Measurements from ENCODE around the gene COX8A. TPM values are rescaled to one million over a fixed set of nuclear protein-coding genes. Genes with fewer than 3 reads are reported as not detected.

The COX8A gene
- total and polyA plus RNA-seq, 2 of the 13 experiments (the other 11 are each of a cell fraction or from before 2014, with no cell fraction given) = 202 to 406 TPM

DNA sequence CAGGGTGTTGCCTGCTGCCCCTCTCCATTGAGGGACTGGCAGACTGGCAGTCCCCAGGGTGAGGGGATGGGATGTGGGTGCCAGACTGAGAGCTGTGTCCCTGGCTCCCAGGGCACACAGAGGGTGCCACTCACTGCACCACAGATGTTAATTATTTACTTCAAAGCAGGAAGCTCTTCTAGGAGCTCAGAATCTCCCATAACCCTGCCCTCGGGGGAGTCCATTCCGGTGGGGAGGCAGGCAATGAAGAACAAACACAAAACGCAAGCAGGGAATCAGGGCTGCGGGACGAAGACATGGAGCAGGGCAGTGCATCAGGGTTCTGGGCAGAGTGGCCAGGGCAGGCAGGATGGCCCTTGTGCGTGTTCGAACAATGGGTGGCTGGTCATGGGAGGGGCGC is 37.0 kb downstream of the COX8A start:
- no peak for FAIRE-seq
- ChIA-PET CTCF (ENCODE audit: low intra/inter-chr PET ratio, low total read pairs) (no interaction called here), POLR2A (no interaction called here)

More for the DNA sequence above, 37.0 kb downstream of the COX8A start:
- Histone ChIP-seq H3K9ac (ENCODE audit: insufficient read depth, low read depth, low read length) (no peak overlapping the region), H2AFZ (ENCODE audit: low read length) (no peak overlapping the region), H3K36me3 (replicated peaks in 1 of 2; ENCODE audit: control insufficient read depth in 1 of 2, insufficient read depth in 2 of 2, low read length in 2 of 2) (no peaks in the 10 kb centered on the region), H3K27me3 (ENCODE audit: control insufficient read depth in 1 of 2, insufficient read depth in 2 of 2, low read length in 2 of 2) (no peaks in the 10 kb centered on the region), H3K27ac (ENCODE audit: extremely low read length, insufficient read depth, low read length) (no peak overlapping the region), H3K4me2 (ENCODE audit: low read depth, low read length) (no peak overlapping the region), H3K4me3 (replicated peaks in 1 of 3; ENCODE audit: insufficient read depth in 1 of 3, low read depth in 2 of 3, low read length in 3 of 3) (no peak overlapping the region), H3K4me1 (ENCODE audit: insufficient read depth, low read length) (peaks cover 21% of the 10 kb centered on the region), H3K79me2 (ENCODE audit: insufficient read depth, low read length) (no peaks in the 10 kb centered on the region), H4K20me1 (ENCODE audit: insufficient read depth, low read length) (peaks cover 6% of the 10 kb centered on the region; the same call in 1 of the 2 replicates), H3K9me3 (ENCODE audit: low read length) (peaks cover 10% of the 10 kb centered on the region; the same call in 1 of the 2 replicates)
- 73% methylated on average over 8 of the region's 8 CpGs for WGBS (ENCODE audit: low lambda C conversion rate)
- ATAC-seq (no peak), DNase-seq (ENCODE audit: low spot score) (no peak)
- TF ChIP-seq NFE2 (CRISPR knock-in tag; IDR thresholded peaks at IDR 0.05) (no peak), XBP1 (CRISPR knock-in tag; IDR thresholded peaks at IDR 0.05) (no peak), ZNF614 (CRISPR knock-in tag; IDR thresholded peaks at IDR 0.05; ENCODE audit: borderline replicate concordance) (no peak)
- TF ChIP-seq, protein P1, sequence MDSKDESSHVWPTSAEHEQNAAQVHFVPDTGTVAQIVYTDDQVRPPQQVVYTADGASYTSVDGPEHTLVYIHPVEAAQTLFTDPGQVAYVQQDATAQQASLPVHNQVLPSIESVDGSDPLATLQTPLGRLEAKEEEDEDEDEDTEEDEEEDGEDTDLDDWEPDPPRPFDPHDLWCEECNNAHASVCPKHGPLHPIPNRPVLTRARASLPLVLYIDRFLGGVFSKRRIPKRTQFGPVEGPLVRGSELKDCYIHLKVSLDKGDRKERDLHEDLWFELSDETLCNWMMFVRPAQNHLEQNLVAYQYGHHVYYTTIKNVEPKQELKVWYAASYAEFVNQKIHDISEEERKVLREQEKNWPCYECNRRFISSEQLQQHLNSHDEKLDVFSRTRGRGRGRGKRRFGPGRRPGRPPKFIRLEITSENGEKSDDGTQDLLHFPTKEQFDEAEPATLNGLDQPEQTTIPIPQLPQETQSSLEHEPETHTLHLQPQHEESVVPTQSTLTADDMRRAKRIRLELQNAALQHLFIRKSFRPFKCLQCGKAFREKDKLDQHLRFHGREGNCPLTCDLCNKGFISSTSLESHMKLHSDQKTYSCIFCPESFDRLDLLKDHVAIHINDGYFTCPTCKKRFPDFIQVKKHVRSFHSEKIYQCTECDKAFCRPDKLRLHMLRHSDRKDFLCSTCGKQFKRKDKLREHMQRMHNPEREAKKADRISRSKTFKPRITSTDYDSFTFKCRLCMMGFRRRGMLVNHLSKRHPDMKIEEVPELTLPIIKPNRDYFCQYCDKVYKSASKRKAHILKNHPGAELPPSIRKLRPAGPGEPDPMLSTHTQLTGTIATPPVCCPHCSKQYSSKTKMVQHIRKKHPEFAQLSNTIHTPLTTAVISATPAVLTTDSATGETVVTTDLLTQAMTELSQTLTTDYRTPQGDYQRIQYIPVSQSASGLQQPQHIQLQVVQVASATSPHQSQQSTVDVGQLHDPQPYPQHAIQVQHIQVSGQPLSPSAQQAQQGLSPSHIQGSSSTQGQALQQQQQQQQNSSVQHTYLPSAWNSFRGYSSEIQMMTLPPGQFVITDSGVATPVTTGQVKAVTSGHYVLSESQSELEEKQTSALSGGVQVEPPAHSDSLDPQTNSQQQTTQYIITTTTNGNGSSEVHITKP (CRISPR knock-in tag; IDR thresholded peaks at IDR 0.05; ENCODE audit: low read depth) = peak; percentile 55; the same call in 1 of the 2 replicates
- BruUV-seq (replicated peaks) = no TSS peak
- in situ Hi-C loops (cut with HindIII; ENCODE audit: extremely low pct_ligation_motif_present, low pct_unique_long_range_greater_than_20kb) = no loop called here
- intact Hi-C loops (cut with micrococcal nuclease; ENCODE audit: unreplicated experiment) = no loop called here

All from HepG2 (cell line).